Activated CD4-positive, alpha-beta T cell treated with anti-CD3 and anti-CD28 coated beads, Interleukin-2, amount 50 U/mL, for 24 hours (primary cell): Measurements from ENCODE around the gene CDC20B.

Experiments
- DNase-seq, 2 donors: peaks; one replicate each; pipeline ENCODE4 v3.0.0-alpha.2; 2020; ENCODE audit warnings: low read depth in 1 of 2, low spot score in 1 of 2

Gene CDC20B, protein sequence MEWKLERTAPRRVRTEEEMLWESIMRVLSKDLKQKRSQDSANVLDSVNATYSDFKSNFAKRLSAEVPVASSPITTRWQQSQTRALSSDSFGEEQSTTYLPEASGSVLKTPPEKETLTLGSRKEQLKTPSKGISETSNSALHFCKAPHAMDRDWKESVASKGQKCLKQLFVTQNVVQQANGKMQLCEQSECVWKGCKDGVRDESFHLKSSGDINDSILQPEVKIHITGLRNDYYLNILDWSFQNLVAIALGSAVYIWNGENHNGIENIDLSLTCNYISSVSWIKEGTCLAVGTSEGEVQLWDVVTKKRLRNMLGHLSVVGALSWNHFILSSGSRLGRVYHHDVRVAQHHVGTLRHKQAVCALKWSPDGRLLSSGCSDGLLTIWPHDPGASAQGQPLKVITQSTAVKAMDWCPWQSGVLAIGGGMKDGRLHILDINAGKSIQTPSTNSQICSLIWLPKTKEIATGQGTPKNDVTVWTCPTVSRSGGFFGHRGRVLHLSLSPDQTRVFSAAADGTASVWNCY

DNA sequence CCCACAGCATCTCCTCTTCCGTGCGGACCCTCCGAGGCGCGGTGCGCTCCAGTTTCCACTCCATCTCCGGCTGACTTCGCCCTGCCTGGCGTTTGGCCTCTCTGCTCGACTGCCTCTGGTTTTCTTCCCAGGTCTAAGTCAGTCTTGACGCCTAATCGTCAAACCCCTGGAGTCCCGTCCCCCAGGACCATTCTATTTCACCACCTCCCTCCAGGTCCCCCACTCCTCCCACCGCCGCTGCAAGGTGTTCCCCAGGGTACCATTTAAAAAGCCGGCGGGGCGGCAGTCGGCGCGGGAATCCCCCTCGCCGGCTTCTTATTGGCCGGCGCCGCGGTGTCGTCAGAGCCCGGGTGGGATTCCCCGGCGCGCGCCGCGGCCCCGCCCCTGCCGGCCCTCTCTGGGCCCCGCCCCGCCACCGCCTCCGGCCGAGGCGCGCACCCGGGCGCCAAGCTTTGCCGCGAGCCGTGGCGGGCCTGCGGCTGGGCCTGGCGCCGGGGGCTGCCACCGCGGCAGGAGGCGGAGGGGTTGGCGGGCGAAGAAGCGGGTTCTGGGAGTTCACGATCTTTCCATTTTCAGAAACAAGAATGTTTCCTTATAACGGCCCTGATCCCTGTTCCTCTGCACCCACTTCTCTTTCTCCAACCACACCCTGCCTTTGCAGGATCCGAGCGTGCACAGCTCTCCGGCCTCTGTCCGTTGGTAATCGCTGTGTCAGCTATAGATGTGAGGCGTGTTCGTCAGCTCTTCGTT, at the start of gene CDC20B:
Gene CDC20B (minus strand): TSS at position 241 of the 750 bp plus-strand sequence. CDS start 177 bp downstream, at position 64.
- peak; percentile 49 to 59 for DNase-seq

DNA sequence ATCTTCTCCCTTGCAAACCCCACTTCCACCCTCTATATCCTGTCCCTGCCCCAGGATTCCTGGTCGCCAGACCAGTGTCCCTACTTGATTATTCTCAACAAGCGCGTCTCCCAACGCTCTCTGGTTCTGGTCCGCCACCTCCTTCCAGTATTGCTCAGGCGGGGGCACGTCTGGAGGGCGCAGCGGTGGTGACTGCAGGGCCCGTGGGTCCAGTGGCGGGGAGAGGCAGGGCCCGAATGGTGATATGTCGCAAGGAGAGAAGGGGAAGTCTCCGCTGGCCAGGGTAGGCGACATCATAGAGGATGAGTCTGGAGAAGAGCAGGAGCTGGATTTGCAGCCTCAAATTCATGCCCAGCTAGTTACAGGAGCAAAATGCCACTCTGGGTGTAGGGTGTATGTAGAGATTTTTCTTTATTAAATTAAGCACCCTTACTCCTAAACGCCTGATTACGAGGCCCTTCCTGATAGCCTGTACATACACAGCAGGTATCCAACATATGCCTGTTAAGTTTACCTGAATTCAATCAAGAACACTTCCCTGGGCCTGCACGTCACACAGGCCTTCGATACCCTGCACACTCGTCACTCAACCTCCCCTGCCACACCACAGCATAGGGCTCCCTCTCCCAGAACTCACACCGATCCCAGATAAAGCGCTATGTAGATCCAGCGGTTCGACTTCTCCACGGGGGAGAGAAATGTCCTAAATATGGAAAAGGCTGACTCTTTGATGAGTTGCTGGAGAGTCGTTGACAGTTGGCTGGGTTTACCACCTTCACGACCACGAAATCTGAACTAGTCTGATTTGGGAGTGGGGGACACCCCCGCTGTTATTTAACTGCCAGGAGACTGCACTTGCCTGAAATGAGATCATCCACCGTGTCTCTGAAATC, 49.4 kb upstream of the CDC20B start:
- DNase-seq = no peak

DNA sequence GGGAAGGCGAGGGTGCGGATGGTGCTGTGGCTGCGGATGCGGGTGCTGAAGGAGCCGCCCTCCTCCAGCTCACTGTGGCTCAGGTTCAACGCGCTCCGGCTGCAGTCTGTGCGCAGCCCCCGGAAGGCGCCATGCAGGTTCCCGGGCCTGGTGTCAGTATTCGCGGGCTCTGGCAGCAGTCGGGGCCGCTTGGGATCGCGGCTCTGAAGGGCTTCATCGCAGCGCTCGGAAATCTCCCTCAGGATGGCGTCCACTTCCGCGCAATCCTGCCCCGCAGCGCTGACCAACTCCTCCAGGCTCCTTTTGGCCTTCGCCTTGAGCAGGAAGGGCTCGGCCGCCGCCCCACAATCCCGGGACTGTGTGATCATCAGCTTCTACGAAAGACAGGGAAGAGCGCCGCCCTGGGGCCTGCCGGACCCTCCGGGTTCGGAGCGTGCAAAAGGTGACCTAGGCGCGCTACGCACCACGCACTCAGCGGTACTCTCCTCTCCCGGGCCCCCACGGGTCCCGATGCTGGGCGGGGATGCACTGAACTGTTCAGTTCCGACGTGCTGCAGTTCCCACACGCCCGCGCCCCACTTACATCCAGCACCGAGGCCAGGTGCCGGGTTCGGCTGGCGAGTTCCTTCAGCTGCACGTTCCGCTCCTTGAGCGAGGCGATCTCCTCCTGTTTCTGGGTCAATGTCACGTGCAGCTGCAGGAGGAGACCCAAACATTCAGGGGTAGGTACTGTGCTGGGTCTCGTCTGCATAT, 47.6 kb upstream of the CDC20B start:
- DNase-seq = no peak

DNA sequence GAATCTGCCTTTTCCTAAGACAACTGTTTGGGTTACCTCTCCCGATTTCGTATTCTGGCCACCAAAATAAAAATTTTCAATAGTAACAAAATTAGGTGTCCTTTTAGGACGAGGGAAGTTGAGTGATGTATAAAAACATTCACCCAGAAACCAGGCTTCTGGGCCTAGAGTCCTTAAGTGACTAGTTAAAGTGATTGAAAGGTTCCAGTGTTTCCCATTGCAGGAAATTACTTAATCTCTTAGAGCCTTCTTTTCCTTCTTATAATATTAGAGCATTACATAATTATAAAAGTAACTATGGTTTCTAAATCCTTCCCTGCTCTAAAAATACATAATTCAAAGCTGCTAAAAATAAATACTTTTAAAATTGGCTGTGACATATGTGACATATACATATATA, 46.8 kb upstream of the CDC20B start:
- DNase-seq = no peak

DNA sequence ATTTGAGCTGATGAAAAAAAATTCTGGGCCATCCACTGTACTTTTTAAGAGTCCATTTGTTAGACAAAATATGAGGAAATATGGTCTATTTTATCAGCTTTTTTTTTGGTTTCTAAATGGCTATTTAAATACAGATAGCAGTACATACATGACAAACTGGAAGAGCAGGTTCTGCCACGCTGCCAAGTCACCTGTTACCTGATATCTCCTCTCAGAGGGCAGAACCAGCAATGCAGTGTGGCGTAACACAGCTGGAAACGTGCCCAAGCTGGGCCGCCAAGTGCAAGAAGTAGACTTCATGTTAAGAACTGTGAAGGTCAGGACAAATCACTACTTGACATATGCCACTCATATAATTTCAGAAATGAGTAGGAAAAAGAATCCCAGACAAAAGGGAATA, 46.0 kb upstream of the CDC20B start:
- DNase-seq = no peak

DNA sequence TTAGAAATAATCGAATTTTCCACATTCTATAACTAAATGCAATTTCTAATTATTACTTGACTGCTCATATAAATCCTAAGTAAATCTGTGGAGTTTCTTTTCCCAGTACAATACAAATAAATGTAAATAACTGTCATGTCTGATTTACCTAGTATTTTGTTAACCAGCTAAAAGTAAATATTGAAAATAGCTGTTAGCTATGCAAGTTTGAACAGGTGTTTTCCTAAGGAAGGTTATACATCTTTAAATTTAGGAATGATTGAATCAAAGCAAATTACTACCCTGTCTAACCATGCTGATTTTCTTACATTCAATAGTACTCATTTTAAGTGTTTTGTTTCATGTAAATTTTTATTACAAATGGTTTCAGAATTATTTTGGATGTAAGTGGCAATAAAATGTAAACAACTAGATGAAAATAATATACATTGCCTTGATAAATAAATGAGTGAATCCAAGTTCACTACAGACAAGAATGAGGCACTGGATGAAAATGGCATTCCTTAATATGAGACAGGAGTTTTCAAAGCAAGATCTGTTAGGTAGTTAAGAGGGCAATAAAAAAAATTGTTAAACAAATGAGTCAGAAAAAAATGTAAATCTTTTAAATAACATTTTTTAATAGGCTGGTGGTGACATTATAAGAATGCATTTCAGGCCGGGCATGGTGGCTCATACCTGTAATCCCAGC, 38.4 kb upstream of the CDC20B start:
- no peak for DNase-seq

DNA sequence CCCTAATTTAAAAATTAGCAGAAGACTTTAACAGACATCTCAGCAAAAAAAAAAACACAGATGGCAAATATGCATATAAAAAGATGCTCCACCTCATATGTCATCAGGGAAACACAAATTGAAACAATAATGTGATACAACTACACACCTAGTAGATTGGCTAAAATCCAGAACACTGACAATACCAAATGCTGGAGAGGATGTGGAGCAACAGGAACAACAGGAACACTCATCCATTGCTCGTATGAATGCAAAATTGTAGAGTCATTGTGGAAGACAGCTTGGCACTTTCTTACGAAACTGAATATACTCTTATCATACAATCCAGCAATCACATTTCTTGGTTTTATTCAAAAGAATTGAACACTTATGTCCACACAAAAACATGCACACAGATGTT, 32.0 kb upstream of the CDC20B start:
- no peak for DNase-seq

DNA sequence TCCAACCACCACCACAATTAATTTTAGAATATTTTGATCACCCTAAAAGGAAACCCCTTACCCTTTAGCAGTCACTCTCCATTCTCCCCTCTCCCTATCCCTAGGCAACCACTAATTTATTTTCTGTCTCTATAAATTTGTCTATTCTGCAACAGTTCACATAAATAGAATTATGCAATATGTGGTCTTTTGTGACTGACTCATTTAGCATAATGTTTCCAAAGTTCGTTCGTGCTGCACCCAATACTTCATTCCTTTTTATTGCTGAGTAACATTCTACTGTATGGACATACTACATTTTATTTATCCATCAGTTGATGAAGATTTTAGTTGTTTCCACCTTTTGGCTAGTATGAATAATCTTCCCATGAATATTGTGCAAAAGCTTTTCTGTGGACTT, 18.2 kb upstream of the CDC20B start:
- DNase-seq = no peak

DNA sequence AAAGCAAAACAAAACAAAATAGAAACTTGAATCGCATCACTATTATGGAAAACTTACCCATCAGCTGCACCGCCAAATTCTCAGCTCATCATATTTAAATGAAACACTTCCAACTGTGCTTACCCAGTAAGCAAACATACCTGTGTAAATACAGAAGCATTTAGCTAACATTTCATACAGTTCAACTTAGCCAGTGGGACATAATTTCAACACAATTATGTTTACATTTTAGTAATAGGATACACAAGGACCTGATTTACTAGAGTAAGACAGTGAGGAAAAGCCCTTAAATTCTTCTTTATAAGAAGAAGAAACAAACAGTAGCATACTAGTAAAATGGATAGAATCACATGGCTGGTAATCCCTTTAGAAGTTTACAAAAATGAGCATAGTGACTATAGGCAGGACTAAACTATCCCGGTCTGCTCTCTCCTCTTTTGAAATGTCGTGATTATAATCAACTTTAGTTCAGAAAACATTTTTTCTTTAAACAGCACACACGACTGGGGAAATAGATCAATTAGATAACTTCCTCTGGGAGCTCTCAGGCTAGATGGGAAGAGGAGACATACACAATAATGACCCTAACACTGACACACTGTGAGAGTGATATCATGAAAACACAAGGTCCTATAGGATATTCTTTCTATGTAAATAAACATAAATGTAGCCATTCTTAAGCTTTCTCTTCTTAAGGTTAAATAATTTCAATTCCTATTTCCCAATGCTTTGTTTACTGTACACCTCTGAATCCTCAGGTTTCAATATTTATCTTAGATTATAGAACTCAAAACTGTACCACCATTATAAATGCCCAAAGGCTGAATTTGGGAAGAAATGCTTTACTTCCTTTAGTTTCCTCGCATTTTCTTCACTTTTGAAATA, 15.9 kb upstream of the CDC20B start:
- DNase-seq = no peak

DNA sequence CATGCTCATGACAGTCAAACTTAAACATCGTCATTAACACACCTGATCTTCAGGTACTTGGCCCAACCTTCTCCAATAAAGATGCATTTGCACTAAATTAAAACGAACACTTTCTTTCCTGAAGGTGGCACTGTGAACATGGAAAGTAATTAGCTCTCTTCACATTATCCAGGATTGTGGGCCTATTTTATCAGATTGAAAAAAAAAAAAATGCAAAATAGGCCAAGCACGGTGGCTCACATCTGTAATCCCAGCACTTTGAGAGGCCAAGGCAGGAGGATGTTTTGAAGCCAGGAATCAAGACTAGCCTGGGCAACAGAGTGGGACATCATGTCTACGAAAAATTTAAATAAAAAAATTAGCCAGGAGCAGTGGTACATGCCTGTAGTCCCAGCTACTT, 14.4 kb upstream of the CDC20B start:
- DNase-seq = no peak

DNA sequence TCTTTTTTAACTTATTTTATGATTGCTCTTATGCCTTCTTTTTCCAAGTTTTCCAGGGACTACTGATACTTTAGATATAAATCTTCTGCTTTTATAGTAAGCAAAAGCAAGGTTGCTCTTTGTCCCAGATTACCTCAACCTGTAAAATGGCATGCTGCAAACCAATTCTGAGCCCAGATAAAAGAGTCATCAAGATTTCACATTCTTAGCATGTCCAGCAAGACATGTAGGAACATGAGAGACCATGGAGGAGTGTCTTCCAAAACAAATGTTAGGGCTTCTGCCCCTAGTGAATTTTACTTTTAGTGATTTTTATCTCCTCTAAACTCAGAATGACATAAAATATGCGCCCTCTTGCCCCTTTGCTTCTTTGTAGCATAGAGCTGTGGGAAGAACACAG, 7.0 kb upstream of the CDC20B start:
- no peak for DNase-seq

DNA sequence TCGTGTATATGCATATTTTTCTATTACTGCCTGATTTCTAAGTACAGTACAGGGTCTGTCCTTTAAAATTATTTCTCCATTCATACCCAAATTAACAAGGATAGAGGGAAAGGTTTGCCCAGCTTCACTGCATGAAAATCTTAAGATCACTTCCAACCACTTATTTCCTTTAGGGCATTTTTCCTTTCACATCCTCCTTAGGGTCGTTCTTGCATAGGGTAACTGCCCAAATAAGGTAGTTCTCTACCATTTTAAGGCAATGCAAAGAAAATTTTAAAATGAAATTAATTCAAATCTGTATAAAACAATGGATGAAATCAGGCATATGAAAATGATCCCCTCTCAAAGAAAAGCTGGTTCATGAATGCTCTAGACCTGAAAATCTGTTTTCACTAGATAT, 4.1 kb upstream of the CDC20B start:
- no peak for DNase-seq

DNA sequence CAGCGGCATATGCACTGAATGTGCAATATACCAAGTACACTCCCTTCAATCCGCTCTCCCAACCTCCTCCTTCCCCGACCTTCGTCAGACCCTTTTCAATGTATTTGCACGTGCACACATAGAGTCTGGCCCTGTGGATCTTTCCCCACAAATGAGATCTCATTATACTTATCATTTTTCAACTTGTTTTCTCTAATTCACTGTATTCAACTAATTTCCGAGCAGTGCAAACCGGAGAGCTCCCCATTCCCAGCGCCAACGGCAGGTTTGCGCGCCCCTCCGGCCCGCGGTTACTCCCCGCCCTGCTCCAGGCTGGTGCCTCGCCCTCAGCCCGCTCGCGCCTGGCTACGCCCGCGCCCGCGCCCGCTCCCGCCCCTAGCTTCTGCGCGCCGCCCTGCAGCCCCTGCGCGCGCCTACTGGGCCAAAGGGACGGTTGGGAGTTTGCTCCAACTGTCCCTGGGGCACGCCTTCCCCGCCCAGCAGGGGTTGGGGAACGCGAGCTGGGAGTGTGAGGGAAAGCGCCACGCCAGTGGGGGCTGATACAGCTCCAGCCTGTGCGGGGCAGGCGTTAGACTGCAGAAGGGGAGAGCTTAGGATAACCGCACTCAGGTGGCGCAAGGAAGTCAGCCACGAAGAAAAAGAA, 3.3 kb upstream of the CDC20B start:
- DNase-seq = peak in 1 of 2 donors; percentile 6

DNA sequence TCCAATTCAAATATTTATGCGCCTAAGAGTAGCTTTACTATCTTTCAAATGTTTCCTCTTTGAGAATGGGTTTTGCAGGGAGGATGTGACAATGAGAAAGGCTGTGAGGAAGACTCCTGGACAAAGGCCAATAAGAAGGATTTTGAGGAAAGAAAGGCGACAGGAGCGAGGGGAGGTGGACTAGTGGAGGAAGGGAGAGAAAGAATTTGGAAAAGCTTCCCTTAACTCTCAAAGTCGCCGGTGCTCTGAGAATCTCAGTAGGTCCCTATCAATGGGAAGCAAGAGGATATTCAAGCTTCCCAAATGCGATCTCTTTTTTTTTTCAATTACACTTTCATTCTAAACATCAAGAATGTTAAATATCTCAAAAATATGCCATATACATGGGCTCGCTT, 2.8 kb upstream of the CDC20B start:
- no peak for DNase-seq

DNA sequence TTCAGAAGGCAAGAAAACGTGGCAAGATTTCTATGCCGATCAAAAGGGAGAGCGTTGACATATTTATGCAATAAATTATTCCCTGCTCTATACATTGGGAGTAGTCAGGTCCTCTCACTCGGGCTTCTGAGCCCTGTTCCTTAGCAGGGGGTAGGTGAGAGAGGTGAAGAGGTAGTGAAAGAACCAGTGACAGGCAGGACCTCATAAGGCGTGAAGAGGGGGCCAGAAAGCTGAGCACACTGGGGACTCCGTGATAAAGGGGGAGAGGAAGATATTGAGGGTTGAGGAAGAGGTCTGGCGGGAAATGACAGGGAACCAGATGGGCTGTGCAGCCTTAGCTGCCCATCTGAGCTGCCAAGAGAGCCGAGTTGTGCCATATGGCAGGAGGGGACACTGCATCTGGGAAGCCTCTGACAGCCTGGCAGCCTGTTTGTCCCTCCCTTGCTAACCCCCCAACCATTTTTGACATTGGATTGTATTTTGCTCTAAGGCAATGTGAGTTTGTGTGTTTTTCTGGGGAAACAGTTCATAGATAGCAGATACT, 782 bp upstream of the CDC20B start:
- DNase-seq = no peak

DNA sequence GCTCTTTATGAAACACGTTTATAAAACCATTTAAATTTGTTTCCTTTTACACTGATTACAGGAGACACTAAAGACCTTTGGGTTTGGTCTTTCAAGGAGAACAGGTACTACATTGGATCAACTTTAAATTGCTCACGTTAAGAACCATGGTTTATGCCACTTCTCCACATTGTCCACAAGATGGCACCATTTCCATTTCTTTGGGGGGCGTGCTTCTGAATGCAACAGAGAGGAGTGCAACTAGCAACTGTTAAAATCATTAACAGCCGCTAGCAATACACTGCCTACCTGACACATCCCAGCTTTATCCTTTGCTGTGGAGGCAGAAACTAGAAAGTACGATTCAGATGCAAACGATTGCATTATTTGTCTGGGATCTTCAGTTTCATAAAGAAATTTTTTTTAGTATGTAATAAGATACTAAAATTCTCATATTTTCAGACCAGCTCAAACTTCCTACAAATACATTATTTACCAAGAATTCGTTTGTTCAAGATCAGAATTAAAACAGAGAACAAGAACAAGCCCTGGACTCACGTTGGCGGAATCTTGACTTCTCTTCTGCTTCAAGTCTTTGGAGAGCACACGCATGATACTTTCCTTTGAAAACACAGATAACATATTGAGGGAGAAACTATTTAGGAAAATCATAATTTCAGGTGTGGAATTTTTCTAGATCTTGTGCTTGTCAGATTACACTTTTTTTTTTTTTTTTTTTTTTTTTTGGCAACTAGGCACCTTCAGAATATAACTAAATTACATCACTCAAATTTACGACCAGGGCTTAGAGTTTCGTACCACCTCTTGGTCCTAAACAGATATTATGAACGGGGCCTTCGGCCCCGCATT, 702 bp downstream of the CDC20B start:
- peak; percentile 6 to 69 for DNase-seq

DNA sequence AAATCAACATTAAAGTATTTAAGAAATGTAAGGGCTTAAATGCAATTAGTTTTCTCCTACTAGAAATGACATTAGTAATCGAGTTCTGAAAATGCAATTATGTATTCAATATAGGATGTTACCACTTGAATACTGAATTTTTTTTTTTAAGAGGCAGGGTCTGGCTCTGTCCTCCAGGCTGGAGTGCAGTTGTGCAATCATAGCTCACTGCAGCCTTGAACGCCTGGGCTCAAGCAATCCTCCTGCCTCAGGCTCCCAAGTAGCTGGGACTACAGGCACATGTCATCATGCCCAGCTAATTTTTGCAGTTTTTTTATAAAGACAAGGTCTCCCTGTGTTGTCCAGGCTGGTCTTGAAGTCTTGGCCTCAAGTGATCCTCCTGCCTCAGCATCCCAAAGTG, 1.5 kb downstream of the CDC20B start:
- no peak for DNase-seq
